ENCODE results near the gene PDE2A.

DNA sequence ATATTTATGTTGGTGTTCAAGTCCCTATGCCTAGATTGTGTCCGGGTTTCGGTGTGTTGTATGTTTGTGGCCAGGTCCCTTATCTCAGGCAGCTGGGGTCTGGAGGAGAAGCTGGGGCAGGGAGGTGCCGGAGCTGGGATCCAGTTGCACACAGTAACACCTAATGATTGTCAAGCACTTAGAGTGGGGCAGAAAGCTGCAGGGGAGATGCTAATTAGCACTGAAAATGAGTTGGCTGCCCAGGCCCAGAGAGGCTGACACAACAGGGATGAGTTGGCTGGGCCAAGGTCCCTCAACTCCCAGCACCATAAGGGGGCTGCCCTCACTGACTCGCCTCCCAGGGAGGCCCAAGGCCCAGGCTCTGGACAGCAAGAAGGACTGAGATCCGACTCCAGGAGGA, 12.2 kb downstream of the PDE2A start:
- no peak for TF ChIP-seq CTCF (IDR thresholded peaks at IDR 0.05)
- no peak for TF ChIP-seq EZH2 (IDR thresholded peaks at IDR 0.05)
- no peak for TF ChIP-seq EZH2phosphoT487 (IDR thresholded peaks at IDR 0.05)

All from neural progenitor cell (in vitro differentiated cells).